Measurements from ENCODE around the gene SLX9. TPM values are rescaled to one million over a fixed set of nuclear protein-coding genes. Genes with fewer than 3 reads are reported as not detected.

Gene SLX9
- total RNA-seq, 1 experiment from 2014 or later: 26.8 TPM

GRCh38 chr21:44898851-44899767 lies 40.7 kb upstream of the SLX9 start:
- Histone ChIP-seq H3K9me3 (replicated peaks) (no peaks in the 10 kb centered on the region), H3K4me3 (no peak overlapping the region), H3K4me1 (no peaks in the 10 kb centered on the region), H3K36me3 (peaks cover 19% of the 10 kb centered on the region), H3K27ac (no peak overlapping the region), H3K27me3 (no peaks in the 10 kb centered on the region)
- no peak for DNase-seq

GRCh38 chr21:44899768-44900558 lies 39.9 kb upstream of the SLX9 start:
- Histone ChIP-seq H3K36me3 (peaks cover 19% of the 10 kb centered on the region), H3K9me3 (replicated peaks) (no peaks in the 10 kb centered on the region)
- no peak for DNase-seq

GRCh38 chr21:44900559-44901251 lies 39.1 kb upstream of the SLX9 start:
- H3K9me3 ChIP-seq (replicated peaks): no peaks in the 10 kb centered on the region
- H3K27me3 ChIP-seq: no peaks in the 10 kb centered on the region
- H3K4me3 ChIP-seq: no peak overlapping the region
- no peak for DNase-seq
- peaks cover 19% of the 10 kb centered on the region for H3K36me3 ChIP-seq
- H3K27ac ChIP-seq: no peak overlapping the region
- H3K4me1 ChIP-seq: no peaks in the 10 kb centered on the region

More at GRCh38 chr21:44899768-44900558, 39.9 kb upstream of the SLX9 start:
- H3K27me3 ChIP-seq: no peaks in the 10 kb centered on the region
- no peak overlapping the region for H3K27ac ChIP-seq
- no peak overlapping the region for H3K4me3 ChIP-seq
- no peaks in the 10 kb centered on the region for H3K4me1 ChIP-seq

- Histone ChIP-seq H3K9me3 (replicated peaks) (no peaks in the 10 kb centered on the region), H3K4me3 (no peak overlapping the region), H3K36me3 (peaks cover 19% of the 10 kb centered on the region), H3K27ac (no peak overlapping the region), H3K4me1 (peaks cover 3% of the 10 kb centered on the region; the same call in 1 of the 2 replicates), H3K27me3 (no peaks in the 10 kb centered on the region)
- no peak for DNase-seq
Observed at GRCh38 chr21:44901391-44902074, 38.3 kb upstream of the SLX9 start.

- Histone ChIP-seq H3K4me1 (peaks cover 8% of the 10 kb centered on the region), H3K27me3 (no peaks in the 10 kb centered on the region), H3K4me3 (no peak overlapping the region), H3K27ac (no peak overlapping the region), H3K9me3 (replicated peaks) (no peaks in the 10 kb centered on the region), H3K36me3 (peaks cover 19% of the 10 kb centered on the region)
- no peak for DNase-seq
Observed at GRCh38 chr21:44902268-44903049, 37.4 kb upstream of the SLX9 start.

- no peaks in the 10 kb centered on the region for H3K27me3 ChIP-seq
- peaks cover 14% of the 10 kb centered on the region for H3K4me1 ChIP-seq
- no peak for DNase-seq
- no peak overlapping the region for H3K27ac ChIP-seq
- peaks cover 19% of the 10 kb centered on the region for H3K36me3 ChIP-seq
- H3K4me3 ChIP-seq: no peak overlapping the region
- H3K9me3 ChIP-seq (replicated peaks): no peaks in the 10 kb centered on the region
Observed at GRCh38 chr21:44903050-44903685, 36.7 kb upstream of the SLX9 start.

- Histone ChIP-seq H3K27ac (no peak overlapping the region), H3K4me3 (no peak overlapping the region), H3K9me3 (replicated peaks) (no peaks in the 10 kb centered on the region), H3K27me3 (no peaks in the 10 kb centered on the region), H3K36me3 (peaks cover 15% of the 10 kb centered on the region), H3K4me1 (peaks cover 17% of the 10 kb centered on the region)
- DNase-seq: no peak
Observed at GRCh38 chr21:44903689-44904088, 36.1 kb upstream of the SLX9 start.

GRCh38 chr21:44904141-44904923 lies 35.5 kb upstream of the SLX9 start:
- DNase-seq: no peak
- H3K27me3 ChIP-seq: no peaks in the 10 kb centered on the region
- no peak overlapping the region for H3K4me3 ChIP-seq
- no peak overlapping the region for H3K27ac ChIP-seq
- peaks cover 14% of the 10 kb centered on the region for H3K36me3 ChIP-seq
- peaks cover 20% of the 10 kb centered on the region for H3K4me1 ChIP-seq
- no peaks in the 10 kb centered on the region for H3K9me3 ChIP-seq (replicated peaks)

GRCh38 chr21:44905016-44905727 lies 34.7 kb upstream of the SLX9 start:
- Histone ChIP-seq H3K4me3 (no peak overlapping the region), H3K36me3 (peaks cover 14% of the 10 kb centered on the region), H3K27me3 (no peaks in the 10 kb centered on the region), H3K27ac (no peak overlapping the region), H3K4me1 (peaks cover 28% of the 10 kb centered on the region), H3K9me3 (replicated peaks) (no peaks in the 10 kb centered on the region)
- DNase-seq: no peak

- no peak for DNase-seq
- H3K9me3 ChIP-seq (replicated peaks): no peaks in the 10 kb centered on the region
- no peak overlapping the region for H3K27ac ChIP-seq
- H3K4me3 ChIP-seq: no peak overlapping the region
- H3K4me1 ChIP-seq: peaks cover 33% of the 10 kb centered on the region
- H3K27me3 ChIP-seq: no peaks in the 10 kb centered on the region
- peaks cover 14% of the 10 kb centered on the region for H3K36me3 ChIP-seq
Observed at GRCh38 chr21:44905728-44906090, 34.1 kb upstream of the SLX9 start.

- Histone ChIP-seq H3K27ac (peak overlapping the region; percentile 17; the same call in 1 of the 2 replicates), H3K36me3 (peaks cover 7% of the 10 kb centered on the region), H3K27me3 (no peaks in the 10 kb centered on the region), H3K9me3 (replicated peaks) (no peaks in the 10 kb centered on the region), H3K4me3 (peak overlapping the region; percentile 21), H3K4me1 (peaks cover 49% of the 10 kb centered on the region)
- peak in 1 of 2 experiments; percentile 27 for DNase-seq
Observed at GRCh38 chr21:44907225-44907965, 32.4 kb upstream of the SLX9 start.

All from SJCRH30 (cell line).